ENCODE data around the gene TM4SF4. TPM values are rescaled to one million over a fixed set of nuclear protein-coding genes. Genes with fewer than 3 reads are reported as not detected.

The TM4SF4 gene
- total and polyA plus RNA-seq, 2 donors (not counting 1 experiment from before 2014, with no cell fraction given): not detected

GRCh38 chr3:149455989-149456388, 18.5 kb upstream of the TM4SF4 start:
- Histone ChIP-seq H3K4me2 (replicated peaks; ENCODE audit: low read depth, low read length, poor library complexity, severe bottlenecking) (no peak overlapping the region), H3K9ac (ENCODE audit: low read length) (no peak overlapping the region), H3K36me3 (replicated peaks in 1 of 2; ENCODE audit: control extremely low read depth in 1 of 2, control insufficient read depth in 1 of 2, extremely low read depth in 1 of 2, insufficient read depth in 2 of 2, low read length in 1 of 2) (no peaks in the 10 kb centered on the region), H3K27ac (ENCODE audit: low read length in 2 of 2) (no peak overlapping the region), H3K4me3 (ENCODE audit: control extremely low read depth in 1 of 5, extremely low read depth in 1 of 5, insufficient read depth in 1 of 5, low read depth in 2 of 5, low read length in 4 of 5) (no peak overlapping the region), H3K9me3 (ENCODE audit: control extremely low read depth in 1 of 3, control insufficient read depth in 2 of 3, insufficient read depth in 1 of 3, low read length in 2 of 3) (peaks cover 0 to 13% (median 10%) of the 10 kb centered on the region in 3 donors), H3K4me1 (ENCODE audit: control insufficient read depth in 2 of 2, insufficient read depth in 2 of 2, low read length in 2 of 2) (no peaks in the 10 kb centered on the region), H3K27me3 (replicated peaks in 1 of 4; ENCODE audit: control extremely low read depth in 1 of 4, control insufficient read depth in 3 of 4, insufficient read depth in 4 of 4, low read length in 3 of 4) (peaks cover 0 to 4% (median 1%) of the 10 kb centered on the region in 4 experiments), H3K79me2 (ENCODE audit: control insufficient read depth, insufficient read depth, low read length) (no peaks in the 10 kb centered on the region), H2AFZ (ENCODE audit: insufficient read depth, low read depth, low read length, poor library complexity, severe bottlenecking) (no peak overlapping the region), H4K20me1 (ENCODE audit: control insufficient read depth, insufficient read depth, low read length, poor library complexity, severe bottlenecking) (no peaks in the 10 kb centered on the region)
- intact Hi-C loops (cut with micrococcal nuclease): no loop called here
- 57% methylated on average over 1 of the region's 1 CpG for WGBS (ENCODE audit: insufficient coverage)
- Mint-ChIP-seq H3K4me1 (no peaks in the 10 kb centered on the region), H3K9me3 (ENCODE audit: insufficient read depth) (peaks cover 2% of the 10 kb centered on the region), H3K27me3 (peaks cover 12% of the 10 kb centered on the region), H3K27ac (no peak overlapping the region), H3K4me3 (no peak overlapping the region)
- ChIA-PET CTCF (no interaction called here), POLR2A (no interaction called here)
- TF ChIP-seq EZH2 (IDR thresholded peaks at IDR 0.05; ENCODE audit: borderline replicate concordance, insufficient read depth, low read depth, low read length, poor library complexity, severe bottlenecking): no peak
- TF ChIP-seq CTCF (IDR thresholded peaks at IDR 0.05): no peak
- ATAC-seq (ENCODE audit: low read depth): no peak
- no peak for DNase-seq

- DNase-seq (no peak), ATAC-seq (ENCODE audit: low read depth) (no peak)
- Histone ChIP-seq H3K27ac (ENCODE audit: low read length in 2 of 2) (no peak overlapping the region), H3K4me3 (ENCODE audit: control extremely low read depth in 1 of 5, extremely low read depth in 1 of 5, insufficient read depth in 1 of 5, low read depth in 2 of 5, low read length in 4 of 5) (no peak overlapping the region), H3K4me2 (replicated peaks; ENCODE audit: low read depth, low read length, poor library complexity, severe bottlenecking) (no peak overlapping the region), H3K9me3 (ENCODE audit: control extremely low read depth in 1 of 3, control insufficient read depth in 2 of 3, insufficient read depth in 1 of 3, low read length in 2 of 3) (no peaks in the 10 kb centered on the region), H3K4me1 (ENCODE audit: control insufficient read depth in 2 of 2, insufficient read depth in 2 of 2, low read length in 2 of 2) (no peaks in the 10 kb centered on the region), H3K79me2 (ENCODE audit: control insufficient read depth, insufficient read depth, low read length) (no peaks in the 10 kb centered on the region), H2AFZ (ENCODE audit: insufficient read depth, low read depth, low read length, poor library complexity, severe bottlenecking) (no peak overlapping the region), H3K36me3 (replicated peaks in 1 of 2; ENCODE audit: control extremely low read depth in 1 of 2, control insufficient read depth in 1 of 2, extremely low read depth in 1 of 2, insufficient read depth in 2 of 2, low read length in 1 of 2) (no peaks in the 10 kb centered on the region), H3K9ac (ENCODE audit: low read length) (no peak overlapping the region), H3K27me3 (replicated peaks in 1 of 4; ENCODE audit: control extremely low read depth in 1 of 4, control insufficient read depth in 3 of 4, insufficient read depth in 4 of 4, low read length in 3 of 4) (no peaks in the 10 kb centered on the region), H4K20me1 (ENCODE audit: control insufficient read depth, insufficient read depth, low read length, poor library complexity, severe bottlenecking) (no peaks in the 10 kb centered on the region)
- no peaks in the 10 kb centered on the region for H3K4me1 Mint-ChIP-seq
- TF ChIP-seq EZH2 (IDR thresholded peaks at IDR 0.05; ENCODE audit: borderline replicate concordance, insufficient read depth, low read depth, low read length, poor library complexity, severe bottlenecking) (no peak), CTCF (IDR thresholded peaks at IDR 0.05) (no peak)
- ChIA-PET POLR2A (no interaction called here), CTCF (no interaction called here)
- no peaks in the 10 kb centered on the region for H3K9me3 Mint-ChIP-seq (ENCODE audit: insufficient read depth)
- no peak overlapping the region for H3K4me3 Mint-ChIP-seq
- no peak overlapping the region for H3K27ac Mint-ChIP-seq
- intact Hi-C loops (cut with micrococcal nuclease): no loop called here
- no CpG with 5 or more reads among the region's 6 CpGs for WGBS (ENCODE audit: insufficient coverage)
- peaks cover 12% of the 10 kb centered on the region for H3K27me3 Mint-ChIP-seq
Measured at GRCh38 chr3:149459491-149460059, 14.9 kb upstream of the TM4SF4 start.

Data from B cell (primary cell).